K562 (cell line): ENCODE measurements around the gene DHRS4L2. TPM values are rescaled to one million over a fixed set of nuclear protein-coding genes. Genes with fewer than 3 reads are reported as not detected.

Source experiments
- ATAC-seq: fragments of 200-7000 bp; cut with Tn5 transposase; 3 replicates; pipeline ENCODE4 v1.9.1; 2020; ENCODE audit warnings: moderate library complexity
- BruUV-seq: library from RNA; stranded (reverse); fragments of 400-500 nt; replicated peaks from 2 replicates; lab custom pipeline; 2021; lab: Mats Ljungman, UMichigan
- CTCF ChIA-PET: fragments of 300-600 bp; formaldehyde crosslinking; extraction: SDS; loops from one replicate; lab custom pipeline; 2021; ENCODE audit warnings: low intra/inter-chr PET ratio; lab: Yijun Ruan, JAX
- POLR2A ChIA-PET: fragments of 300-600, 350-650 bp; sonication (Branson Sonifier 250); formaldehyde crosslinking; extraction: SDS; loops from one replicate; lab custom pipeline; 2021; ENCODE audit warnings: antibody characterized with exemption, inconsistent platforms; lab: Yijun Ruan, JAX
- DNase-seq, 4 experiments: peaks; one replicate each; pipeline versions ENCODE4 v3.0.0 to v3.0.0-alpha.2; 2011 to 2018; ENCODE audit warnings: low spot score in 3 of 4, mixed read lengths in 3 of 4; ENCODE audit errors: extremely low read depth in 1 of 4
- FAIRE-seq: peaks from 2 replicates; lab custom pipeline; 2011; peaks lifted over from hg19 to GRCh38; lab: Jason Lieb, UNC
- H2AFZ ChIP-seq: 2 replicates; pipeline ENCODE4 v1.6.0; 2011; ENCODE audit warnings: low read depth, low read length, control low read depth, inconsistent platforms
- H3K27ac ChIP-seq: fragments of 200-600 bp; 3 replicates; pipeline ENCODE4 v1.8.0; 2011; ENCODE audit warnings: low read depth, mild to moderate bottlenecking, control low read depth, inconsistent platforms, low read length, moderate library complexity, mixed read lengths; ENCODE audit errors: extremely low read depth
- H3K27me3 ChIP-seq, 2 experiments: fragments of 300-600 bp in 1 of 2; 2 replicates in 1 of 2; 3 replicates in 1 of 2; pipeline versions ENCODE4 v1.6.0 to v1.8.0; 2011; ENCODE audit warnings: inconsistent platforms in 2 of 2, low read length in 2 of 2, mild to moderate bottlenecking in 1 of 2, mixed read lengths in 1 of 2, moderate library complexity in 1 of 2; ENCODE audit not compliant: control insufficient read depth in 2 of 2, insufficient read depth in 2 of 2
- H3K36me3 ChIP-seq: fragments of 300-600 bp; 3 replicates; pipeline ENCODE4 v1.8.0; 2011; ENCODE audit warnings: mild to moderate bottlenecking, low read length, inconsistent platforms; ENCODE audit not compliant: control insufficient read depth, insufficient read depth
- H3K4me1 ChIP-seq, 2 experiments: fragments of 200-600 bp in 1 of 2; replicated peaks in 1 of 2; 2 replicates in 1 of 2; 3 replicates in 1 of 2; pipeline versions ENCODE4 v1.5.1 to v1.8.0; 2011; ENCODE audit warnings: inconsistent platforms in 2 of 2, low read length in 2 of 2, mild to moderate bottlenecking in 1 of 2, mixed read lengths in 1 of 2, moderate library complexity in 1 of 2; ENCODE audit not compliant: control insufficient read depth in 2 of 2, insufficient read depth in 2 of 2
- H3K4me2 ChIP-seq: 2 replicates; pipeline ENCODE4 v1.6.1; 2011; ENCODE audit warnings: low read length, control low read depth, inconsistent platforms, mixed read lengths; ENCODE audit not compliant: insufficient read depth
- H3K4me3 ChIP-seq: fragments of 200-600 bp; sonication (generic), shearing (Covaris generic); 2 replicates; pipeline ENCODE4 v1.5.1; 2016; ENCODE audit warnings: control low read depth, inconsistent platforms
- H3K79me2 ChIP-seq: fragments of 200-600 bp; 3 replicates; pipeline ENCODE4 v1.8.0; 2011; ENCODE audit warnings: low read length, inconsistent platforms; ENCODE audit not compliant: control insufficient read depth, insufficient read depth
- H3K9ac ChIP-seq, 2 experiments: 2 replicates each; pipeline versions ENCODE4 v1.6.0 to v1.6.1; 2011; ENCODE audit warnings: low read depth in 2 of 2, low read length in 2 of 2, control low read depth in 1 of 2, inconsistent platforms in 1 of 2, mild to moderate bottlenecking in 1 of 2, mixed read lengths in 1 of 2; ENCODE audit not compliant: insufficient read depth in 1 of 2
- H3K9me1 ChIP-seq: one replicate; pipeline ENCODE4 v1.6.0; 2011; ENCODE audit warnings: inconsistent platforms, mild to moderate bottlenecking, low read length, moderate library complexity; ENCODE audit not compliant: control insufficient read depth, insufficient read depth
- H3K9me3 ChIP-seq: replicated peaks from 2 replicates; pipeline ENCODE4 v1.5.1; 2011; ENCODE audit warnings: low read depth, low read length, inconsistent platforms; ENCODE audit not compliant: control insufficient read depth, insufficient read depth
- H4K20me1 ChIP-seq: replicated peaks from 2 replicates; pipeline ENCODE4 v1.6.1; 2011; ENCODE audit warnings: low read length, inconsistent platforms, mixed read lengths; ENCODE audit not compliant: control insufficient read depth, insufficient read depth
- CAMTA2 ChIP-seq: fragments of 250-450 bp; sonication (Bioruptor Pico); conservative IDR thresholded peaks from 2 replicates; pipeline ENCODE4 v1.5.1; 2022
- ESRRA ChIP-seq: fragments of 450-650 bp; IDR thresholded peaks from 2 replicates; pipeline ENCODE4 v1.6.1; 2014; ENCODE audit warnings: low read depth, mild to moderate bottlenecking, moderate library complexity, borderline replicate concordance
- GABPB1 ChIP-seq: sonication (generic); formaldehyde crosslinking; IDR thresholded peaks from 2 replicates; pipeline ENCODE4 v1.8.0; 2022; ENCODE audit warnings: mild to moderate bottlenecking, missing genetic modification reagents
- MAX ChIP-seq: sonication (generic); formaldehyde crosslinking; IDR thresholded peaks from 2 replicates; pipeline ENCODE4 v1.9.0; 2022; ENCODE audit warnings: mild to moderate bottlenecking, missing genetic modification reagents
- PYGO2 ChIP-seq: fragments of 450-650 bp; IDR thresholded peaks from 2 replicates; pipeline ENCODE4 v1.6.1; 2016; ENCODE audit warnings: mild to moderate bottlenecking, missing genetic modification characterization, moderate library complexity, missing compliant biosample characterization
- SMARCC2 ChIP-seq: fragments of 450-650 bp; IDR thresholded peaks from 2 replicates; pipeline ENCODE4 v1.6.1; 2017; ENCODE audit warnings: antibody characterized with exemption, moderate library complexity, mild to moderate bottlenecking, low read depth
- SUPT5H ChIP-seq: fragments of 450-650 bp; IDR thresholded peaks from 2 replicates; pipeline ENCODE4 v1.6.1; 2016
- TBP ChIP-seq: optimal IDR thresholded peaks from 2 replicates; pipeline ENCODE3; 2011; ENCODE audit warnings: low read depth, low read length, improper control_type of control experiment
- TCF7 ChIP-seq: sonication (generic); IDR thresholded peaks from 2 replicates; pipeline ENCODE4 v1.6.1; 2016; ENCODE audit warnings: antibody characterized with exemption, borderline replicate concordance
- ZNF347 ChIP-seq: fragments of 450-650 bp; formaldehyde crosslinking; IDR thresholded peaks from 2 replicates; pipeline ENCODE4 v1.4.0; 2020; ENCODE audit warnings: low read depth, mild to moderate bottlenecking, moderate library complexity
- WGBS: fragments of 100-300 bp; shearing (Covaris generic); methylation state at CpG from one replicate; pipeline ENCODE4 v1.1.6; 2016; ENCODE audit warnings: low coverage, mixed read lengths; ENCODE audit not compliant: insufficient coverage; ENCODE audit errors: missing lambda C conversion rate; 5-methylcytosine and 5-hydroxymethylcytosine counted together
- in situ Hi-C: fragments of 300-500 bp; cut with MboI; formaldehyde crosslinking; loops from 4 replicates; pipeline ENCODE4 v1.15.0; 2018; ENCODE audit warnings: inconsistent platforms, mixed read lengths
- intact Hi-C: fragments of 100-400 bp; cut with micrococcal nuclease; formaldehyde crosslinking; loops from 2 replicates; pipeline ENCODE4 v1.14.2; 2022
- polyA plus RNA-seq, 8 experiments: library from polyadenylated mRNA; depleted of rRNA in 4 of 8; stranded (reverse) in 5 of 8; unstranded in 3 of 8; fragments of >200 nt; fragmentation: Nextera tagmentation in 2 of 8; fragmentation: Illumina TruSeq in 1 of 8; extraction: Ambion mirVana in 2 of 8; extraction: Trizol in 1 of 8; gene quantifications; 2 replicates each; pipeline versions ENCODE4 v1.2.1 to v1.2.3, GENCODE V29; 2011 to 2014; ENCODE audit warnings: inconsistent platforms in 1 of 8, missing spikeins in 1 of 8
- total RNA-seq, 7 experiments: library from RNA; depleted of rRNA in 6 of 7; stranded (reverse); fragments of >200 nt in 6 of 7; fragmentation: Illumina TruSeq in 2 of 7; extraction: Trizol in 2 of 7; gene quantifications; 2 replicates each; pipeline versions ENCODE4 v1.2.1 to v1.2.3, GENCODE V29; 2011 to 2021; ENCODE audit warnings: low replicate concordance in 1 of 7
- TF ChIP-seq, protein P1 (sequence below): sonication (generic); formaldehyde crosslinking; IDR thresholded peaks from 2 replicates; pipeline ENCODE4 v1.8.0; 2022; ENCODE audit warnings: mild to moderate bottlenecking, missing genetic modification reagents
- TF ChIP-seq, protein P2 (sequence below): fragments of 250-450 bp; sonication (Bioruptor Pico); IDR thresholded peaks from 2 replicates; pipeline ENCODE4 v1.8.0; 2021; ENCODE audit warnings: mild to moderate bottlenecking, moderate library complexity
- TF ChIP-seq, protein P3 (sequence below): fragments of 250-450 bp; sonication (Bioruptor Pico); IDR thresholded peaks from 2 replicates; pipeline ENCODE4 v1.8.0; 2021; ENCODE audit warnings: moderate library complexity, mild to moderate bottlenecking, inconsistent platforms

Gene DHRS4L2
- total and polyA plus RNA-seq, 9 of the 15 experiments (the other 6 are each of a cell fraction or from before 2014, with no cell fraction given): 2.3 to 13.7 (median 8.1) TPM

GRCh38 chr14:23953464-23954278, 35.1 kb upstream of the DHRS4L2 start, which contains the start of gene DHRS4:
Gene DHRS4, plus strand, starts transcription at chr14:23953770. Its CDS starts 19 bp downstream, at chr14:23953789.
- no peaks in the 10 kb centered on the region for H3K27me3 ChIP-seq
- in situ Hi-C loops (no loop called here), intact Hi-C loops (loop anchor here (1.0 to 5.0 kb wide), 2 partner anchors 226 to 366 kb away; no protein-coding TSS in a partner anchor)
- peak within 1 kb of the TSS; percentile 63 for H3K4me3 ChIP-seq
- peaks cover 8% of the 10 kb centered on the region for H3K9me3 ChIP-seq
- H4K20me1 ChIP-seq: no peaks in the 10 kb centered on the region
- peak within 1 kb of the TSS; percentile 55 for H3K27ac ChIP-seq
- BruUV-seq: TSS peak; percentile 65
- CTCF ChIA-PET: interaction anchor here (0.7 to 1.3 kb wide), 4 partner anchors 24 to 406 kb away, joined by 3 to 5 read pairs (median 4); no protein-coding TSS in a partner anchor
- peak; percentile 97 for ATAC-seq
- H3K36me3 ChIP-seq: 0 out of 3 replicates have a peak, but pooled peaks cover 2% of the 10 kb centered on the region
- POLR2A ChIA-PET: interaction anchor here (0.6 to 0.7 kb wide), 2 partner anchors 11 to 260 kb away, joined by 3 read pairs; no protein-coding TSS in a partner anchor
- H3K9me1 ChIP-seq: no peaks in the 10 kb centered on the region
- FAIRE-seq: peak; percentile 86
- H2AFZ ChIP-seq: peak within 1 kb of the TSS; percentile 84
- 0% methylated on average over 31 of the region's 44 CpGs for WGBS
- peaks cover 0 to 10% of the 10 kb centered on the region in 2 experiments; a peak in 2 of 5 replicates for H3K4me1 ChIP-seq
- peak within 1 kb of the TSS; percentile 72 to 95 for H3K9ac ChIP-seq
- peaks cover 21% of the 10 kb centered on the region for H3K79me2 ChIP-seq
- peak; percentile 66 to 76 (median 70) for DNase-seq
- H3K4me2 ChIP-seq: peak within 1 kb of the TSS; percentile 85
- TF ChIP-seq TBP (peak; percentile 38), ESRRA (0 out of 2 replicates have a peak, but pooled peaks have one; percentile 7), CAMTA2 (CRISPR knock-in tag) (no peak), GABPB1 (no peak), SUPT5H (peak; percentile 66), SMARCC2 (no peak), ZNF347 (CRISPR knock-in tag) (no peak), MAX (CRISPR knock-in tag) (no peak; the same call in 1 of the 2 replicates), TCF7 (no peak), PYGO2 (tag) (no peak)
- TF ChIP-seq, protein P1, sequence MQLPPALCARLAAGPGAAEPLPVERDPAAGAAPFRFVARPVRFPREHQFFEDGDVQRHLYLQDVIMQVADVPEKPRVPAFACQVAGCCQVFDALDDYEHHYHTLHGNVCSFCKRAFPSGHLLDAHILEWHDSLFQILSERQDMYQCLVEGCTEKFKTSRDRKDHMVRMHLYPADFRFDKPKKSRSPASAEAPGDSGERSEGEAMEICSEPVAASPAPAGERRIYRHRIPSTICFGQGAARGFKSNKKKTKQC (CRISPR knock-in tag): peak; percentile 44; the same call in 1 of the 2 replicates
- TF ChIP-seq, protein P2, sequence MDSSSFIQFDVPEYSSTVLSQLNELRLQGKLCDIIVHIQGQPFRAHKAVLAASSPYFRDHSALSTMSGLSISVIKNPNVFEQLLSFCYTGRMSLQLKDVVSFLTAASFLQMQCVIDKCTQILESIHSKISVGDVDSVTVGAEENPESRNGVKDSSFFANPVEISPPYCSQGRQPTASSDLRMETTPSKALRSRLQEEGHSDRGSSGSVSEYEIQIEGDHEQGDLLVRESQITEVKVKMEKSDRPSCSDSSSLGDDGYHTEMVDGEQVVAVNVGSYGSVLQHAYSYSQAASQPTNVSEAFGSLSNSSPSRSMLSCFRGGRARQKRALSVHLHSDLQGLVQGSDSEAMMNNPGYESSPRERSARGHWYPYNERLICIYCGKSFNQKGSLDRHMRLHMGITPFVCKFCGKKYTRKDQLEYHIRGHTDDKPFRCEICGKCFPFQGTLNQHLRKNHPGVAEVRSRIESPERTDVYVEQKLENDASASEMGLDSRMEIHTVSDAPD (CRISPR knock-in tag): no peak
- TF ChIP-seq, protein P3, sequence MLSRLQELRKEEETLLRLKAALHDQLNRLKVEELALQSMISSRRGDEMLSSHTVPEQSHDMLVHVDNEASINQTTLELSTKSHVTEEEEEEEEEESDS (CRISPR knock-in tag): no peak
